Vagina (tissue), 2 donors: ENCODE results near the gene PLPP1. TPM values are rescaled to one million over a fixed set of nuclear protein-coding genes. Genes with fewer than 3 reads are reported as not detected.
"Not testable (repeated sequence)": the region's sequence is repeated elsewhere in the genome, so short reads cannot be mapped to it uniquely, and the experiment has no call there.

Source experiments
- DNase-seq, 2 donors: peaks; one replicate each; pipeline ENCODE4 v3.0.0-alpha.2; 2017; ENCODE audit errors: extremely low spot score in 2 of 2
- H3K27ac ChIP-seq: fragments of 200-600 bp; sonication (generic); one replicate; pipeline ENCODE4 v1.5.1; 2019
- H3K27me3 ChIP-seq: fragments of 200-600 bp; sonication (generic); one replicate; pipeline ENCODE4 v1.5.1; 2019
- H3K36me3 ChIP-seq, 2 donors: fragments of 200-600 bp; sonication (generic); one replicate each; pipeline ENCODE4 v1.5.1; 2017 to 2019
- H3K4me1 ChIP-seq: fragments of 200-600 bp; sonication (generic); one replicate; pipeline ENCODE4 v1.5.1; 2019
- H3K4me3 ChIP-seq, 2 donors: fragments of 200-600 bp; sonication (generic); 1 replicate in 1 of 2; 2 replicates in 1 of 2; pipeline ENCODE4 v1.5.1; 2016 to 2019
- H3K9me3 ChIP-seq: fragments of 200-600 bp; sonication (generic); one replicate; pipeline ENCODE4 v1.5.1; 2019
- POLR2A ChIP-seq, 2 donors: fragments of 450-650 bp; IDR thresholded peaks; one replicate each; pipeline ENCODE4 v1.6.1; 2017; ENCODE audit warnings: antibody characterized with exemption in 2 of 2, mild to moderate bottlenecking in 2 of 2, moderate library complexity in 2 of 2
- POLR2AphosphoS5 ChIP-seq, 2 donors: sonication (generic); formaldehyde crosslinking; IDR thresholded peaks; one replicate each; pipeline ENCODE4 v1.9.0; 2017; ENCODE audit warnings: antibody characterized with exemption in 2 of 2, mild to moderate bottlenecking in 2 of 2, low read depth in 1 of 2; ENCODE audit not compliant: insufficient read depth in 1 of 2
- intact Hi-C: fragments of 100-400 bp; cut with DNase I; formaldehyde crosslinking; loops from one replicate; pipeline ENCODE4 v1.15.1; 2023
- total RNA-seq: library from RNA; depleted of rRNA; stranded (reverse); fragments of >200 nt; gene quantifications from one replicate; pipeline ENCODE4 v1.2.3, GENCODE V29; 2016
- TF ChIP-seq, protein P1 (sequence below), 3 experiments: fragments of 450-650 bp in 2 of 3; fragments of 200-600 bp in 1 of 3; sonication (generic) in 1 of 3; IDR thresholded peaks; one replicate each; pipeline ENCODE4 v1.5.1; 2017 to 2019; ENCODE audit warnings: antibody characterized with exemption in 3 of 3, mild to moderate bottlenecking in 2 of 3, moderate library complexity in 2 of 3

PLPP1 gene
- total RNA-seq, 1 donor from 2014 or later, result 283 TPM

DNA sequence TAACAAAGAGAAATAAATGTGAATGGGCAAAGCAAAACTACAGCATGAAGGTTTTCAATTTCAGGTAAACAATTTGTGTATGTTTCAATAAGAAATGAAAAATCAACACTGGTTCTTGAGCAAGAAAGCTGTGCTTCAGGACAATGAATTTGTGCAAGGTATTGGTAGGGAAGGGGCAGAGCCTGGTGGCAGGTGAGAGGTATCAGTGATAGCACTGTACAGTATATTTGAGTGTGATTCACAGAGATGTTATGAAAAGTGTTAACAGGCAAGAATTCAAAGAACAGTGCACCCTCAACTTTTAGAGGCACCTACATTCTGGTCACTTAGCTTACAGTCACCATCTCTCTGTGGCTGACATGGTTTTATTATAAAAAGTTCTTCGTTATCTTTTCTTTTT, 25.7 kb downstream of the PLPP1 start:
- TF ChIP-seq POLR2A (IDR thresholded peaks at IDR 0.05) (no peak), POLR2AphosphoS5 (IDR thresholded peaks at IDR 0.05; ENCODE audit: insufficient read depth in 1 of 2, low read depth in 1 of 2) (no peak)
- TF ChIP-seq, protein P1, sequence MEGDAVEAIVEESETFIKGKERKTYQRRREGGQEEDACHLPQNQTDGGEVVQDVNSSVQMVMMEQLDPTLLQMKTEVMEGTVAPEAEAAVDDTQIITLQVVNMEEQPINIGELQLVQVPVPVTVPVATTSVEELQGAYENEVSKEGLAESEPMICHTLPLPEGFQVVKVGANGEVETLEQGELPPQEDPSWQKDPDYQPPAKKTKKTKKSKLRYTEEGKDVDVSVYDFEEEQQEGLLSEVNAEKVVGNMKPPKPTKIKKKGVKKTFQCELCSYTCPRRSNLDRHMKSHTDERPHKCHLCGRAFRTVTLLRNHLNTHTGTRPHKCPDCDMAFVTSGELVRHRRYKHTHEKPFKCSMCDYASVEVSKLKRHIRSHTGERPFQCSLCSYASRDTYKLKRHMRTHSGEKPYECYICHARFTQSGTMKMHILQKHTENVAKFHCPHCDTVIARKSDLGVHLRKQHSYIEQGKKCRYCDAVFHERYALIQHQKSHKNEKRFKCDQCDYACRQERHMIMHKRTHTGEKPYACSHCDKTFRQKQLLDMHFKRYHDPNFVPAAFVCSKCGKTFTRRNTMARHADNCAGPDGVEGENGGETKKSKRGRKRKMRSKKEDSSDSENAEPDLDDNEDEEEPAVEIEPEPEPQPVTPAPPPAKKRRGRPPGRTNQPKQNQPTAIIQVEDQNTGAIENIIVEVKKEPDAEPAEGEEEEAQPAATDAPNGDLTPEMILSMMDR (IDR thresholded peaks at IDR 0.05), result no peak
- peaks cover 58% of the 10 kb centered on the region for H3K4me1 ChIP-seq
- intact Hi-C loops, result no loop called here

DNA sequence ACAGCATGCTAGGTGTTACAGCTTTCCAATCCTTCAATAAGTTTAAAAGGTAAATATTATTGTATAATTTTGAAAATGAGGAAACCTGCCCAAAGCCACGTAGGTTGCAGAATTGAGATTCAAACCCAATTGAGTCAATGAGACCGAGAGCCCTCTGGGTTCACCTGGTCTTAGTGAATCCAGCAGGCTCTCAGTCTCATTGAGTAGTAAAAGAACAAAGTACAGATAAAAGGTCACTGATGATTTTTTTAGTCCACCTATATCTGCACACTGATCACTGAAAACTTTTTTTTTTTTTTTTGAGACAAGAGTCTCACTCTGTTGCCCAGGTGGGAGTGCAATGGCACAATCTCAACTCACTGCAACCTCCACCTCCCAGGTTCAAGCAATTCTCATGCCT, 27.2 kb downstream of the PLPP1 start:
- no peaks in the 10 kb centered on the region for H3K9me3 ChIP-seq
- no peak overlapping the region for H3K27ac ChIP-seq
- intact Hi-C loops, result no loop called here
- TF ChIP-seq POLR2AphosphoS5 (IDR thresholded peaks at IDR 0.05; ENCODE audit: insufficient read depth in 1 of 2, low read depth in 1 of 2) (no peak), POLR2A (IDR thresholded peaks at IDR 0.05) (no peak)
- TF ChIP-seq, protein P1 (IDR thresholded peaks at IDR 0.05), result no peak
- peaks cover 64% of the 10 kb centered on the region for H3K4me1 ChIP-seq
- no peak overlapping the region for H3K4me3 ChIP-seq
- no peaks in the 10 kb centered on the region for H3K36me3 ChIP-seq
- DNase-seq, result no peak
- H3K27me3 ChIP-seq, result no peaks in the 10 kb centered on the region

More for the DNA sequence above, 25.7 kb downstream of the PLPP1 start:
- no peak overlapping the region for H3K4me3 ChIP-seq
- no peaks in the 10 kb centered on the region for H3K36me3 ChIP-seq
- no peak overlapping the region for H3K27ac ChIP-seq
- H3K9me3 ChIP-seq, result no peaks in the 10 kb centered on the region
- DNase-seq, result no peak
- H3K27me3 ChIP-seq, result no peaks in the 10 kb centered on the region

DNA sequence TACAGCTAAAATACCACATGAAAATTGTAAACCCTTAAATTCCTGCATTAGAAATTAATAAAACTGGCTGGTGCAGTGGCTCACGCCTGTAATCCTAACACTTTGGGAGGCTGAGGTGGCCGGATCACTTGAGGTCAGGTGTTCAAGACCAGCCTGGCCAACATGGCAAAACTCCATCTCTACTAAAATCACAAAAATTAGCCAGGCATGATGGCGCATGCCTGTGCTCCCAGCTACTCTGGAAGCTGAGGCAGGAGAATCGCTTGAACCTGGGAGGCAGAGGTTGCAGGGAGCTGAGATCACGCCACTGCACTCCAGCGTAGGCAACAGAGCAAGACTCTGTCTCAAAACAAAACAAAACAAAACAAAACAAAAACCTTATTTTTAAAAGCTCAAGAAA, 29.1 kb downstream of the PLPP1 start:
- H3K9me3 ChIP-seq, H3K4me3 ChIP-seq, intact Hi-C loops, H3K36me3 ChIP-seq, H3K27me3 ChIP-seq, H3K27ac ChIP-seq, DNase-seq: not testable (repeated sequence)
- peaks cover 57% of the 10 kb centered on the region for H3K4me1 ChIP-seq

DNA sequence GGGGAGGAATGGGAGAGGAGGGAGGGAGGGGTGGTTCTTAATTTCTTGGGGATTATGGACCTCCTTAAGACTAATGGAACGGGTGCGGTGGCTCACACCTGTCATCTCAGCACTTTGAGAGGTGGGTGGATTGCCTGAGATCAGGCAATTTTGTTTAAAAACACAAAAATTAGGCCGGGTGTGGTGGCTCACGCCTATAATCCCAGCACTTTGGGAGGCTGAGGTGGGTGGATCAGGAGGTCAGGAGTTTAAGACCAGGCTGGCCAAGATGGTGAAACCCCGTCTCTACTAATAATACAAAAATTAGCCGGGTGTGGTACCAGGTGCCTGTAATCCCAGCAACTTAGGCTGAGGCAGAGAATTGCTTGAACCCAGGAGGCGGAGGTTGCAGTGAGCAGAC, 30.8 kb downstream of the PLPP1 start:
- H3K27ac ChIP-seq, H3K27me3 ChIP-seq, H3K4me3 ChIP-seq, DNase-seq, H3K36me3 ChIP-seq, H3K9me3 ChIP-seq, intact Hi-C loops: not testable (repeated sequence)
- peaks cover 40% of the 10 kb centered on the region for H3K4me1 ChIP-seq

DNA sequence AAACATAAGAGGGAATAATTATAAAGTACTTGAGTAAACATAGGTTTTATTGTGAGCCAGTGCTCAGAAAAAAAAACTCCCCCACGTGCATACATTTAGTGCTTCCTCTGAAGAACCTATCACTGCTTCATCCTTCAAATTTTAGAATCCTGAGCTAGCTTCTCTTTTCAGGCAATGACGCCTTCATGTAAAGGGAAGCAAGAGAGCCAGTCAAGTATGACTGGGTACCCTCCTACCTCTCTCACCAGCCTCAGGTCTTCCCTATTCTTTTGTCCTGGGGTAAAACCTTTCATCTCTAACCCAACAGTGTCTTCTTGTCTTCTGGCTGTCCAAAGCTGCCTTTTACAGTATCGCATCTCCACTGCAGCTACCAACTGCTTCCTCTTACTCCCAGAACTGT, 32.0 kb downstream of the PLPP1 start:
- no peak for DNase-seq
- Histone ChIP-seq H3K36me3 (no peaks in the 10 kb centered on the region), H3K4me1 (peaks cover 33% of the 10 kb centered on the region), H3K9me3 (no peaks in the 10 kb centered on the region), H3K27ac (no peak overlapping the region), H3K27me3 (no peaks in the 10 kb centered on the region), H3K4me3 (no peak overlapping the region)
- TF ChIP-seq, protein P1 (IDR thresholded peaks at IDR 0.05), result no peak
- TF ChIP-seq POLR2AphosphoS5 (IDR thresholded peaks at IDR 0.05; ENCODE audit: insufficient read depth in 1 of 2, low read depth in 1 of 2) (no peak), POLR2A (IDR thresholded peaks at IDR 0.05) (no peak)
- intact Hi-C loops, result no loop called here

DNA sequence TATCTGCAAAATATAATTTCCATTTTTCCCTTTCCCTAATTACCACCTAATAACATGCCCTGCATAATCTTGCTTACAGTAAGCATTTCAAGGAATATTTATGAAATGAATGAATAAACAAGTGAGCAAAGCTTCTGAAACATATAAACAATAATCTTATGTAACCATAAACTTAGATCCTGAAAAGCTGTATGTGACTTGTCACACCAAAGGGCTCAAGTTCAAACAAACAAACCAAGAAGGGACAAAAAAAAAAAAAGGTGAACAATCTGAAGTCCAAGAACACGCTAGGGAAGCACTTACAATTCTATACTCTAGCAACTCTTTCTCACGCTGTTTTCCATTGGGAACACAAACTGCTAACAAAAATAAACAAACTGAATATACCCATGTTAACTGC, 36.3 kb downstream of the PLPP1 start:
- no peaks in the 10 kb centered on the region for H3K9me3 ChIP-seq
- TF ChIP-seq, protein P1 (IDR thresholded peaks at IDR 0.05), result no peak
- no peak for TF ChIP-seq POLR2A (IDR thresholded peaks at IDR 0.05)
- TF ChIP-seq POLR2AphosphoS5 (IDR thresholded peaks at IDR 0.05; ENCODE audit: insufficient read depth in 1 of 2, low read depth in 1 of 2), result no peak
- intact Hi-C loops, result no loop called here
- no peaks in the 10 kb centered on the region for H3K36me3 ChIP-seq
- H3K27ac ChIP-seq, result no peak overlapping the region
- H3K4me3 ChIP-seq, result no peak overlapping the region
- H3K4me1 ChIP-seq, result peaks cover 11% of the 10 kb centered on the region
- H3K27me3 ChIP-seq, result no peaks in the 10 kb centered on the region
- no peak for DNase-seq
